Fibroblast of peridontal ligament (primary cell): ENCODE data around the gene HSPG2.
"Not testable (repeated sequence)": the region's sequence is repeated elsewhere in the genome, so short reads cannot be mapped to it uniquely, and the experiment has no call there.

Source experiments
- DNase-seq: peaks from one replicate; pipeline ENCODE4 v3.0.0-alpha.2; 2010; ENCODE audit errors: extremely low read depth

HSPG2 gene

DNA sequence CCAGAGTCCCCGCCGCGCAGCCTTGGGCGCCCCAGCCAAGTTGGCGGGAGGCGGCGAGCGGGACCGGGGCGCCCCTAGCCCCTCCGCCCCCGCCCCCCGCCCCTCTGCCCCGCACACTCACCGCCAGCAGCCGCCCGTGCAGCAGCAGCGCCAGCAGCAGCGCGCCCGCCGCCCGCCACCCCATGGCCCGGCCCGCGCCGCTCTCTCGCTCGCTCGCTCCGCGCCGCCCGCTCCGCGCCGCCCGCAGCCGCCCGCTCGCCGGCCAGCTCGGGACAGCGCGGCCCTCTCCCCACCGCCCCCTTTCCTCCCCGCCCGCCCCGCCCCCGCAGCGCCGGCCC, at the start of gene HSPG2:
Gene HSPG2 (minus strand): TSS at position 277 of the 338 bp plus-strand sequence. CDS start 93 bp downstream, at position 184.
- DNase-seq: no peak

DNA sequence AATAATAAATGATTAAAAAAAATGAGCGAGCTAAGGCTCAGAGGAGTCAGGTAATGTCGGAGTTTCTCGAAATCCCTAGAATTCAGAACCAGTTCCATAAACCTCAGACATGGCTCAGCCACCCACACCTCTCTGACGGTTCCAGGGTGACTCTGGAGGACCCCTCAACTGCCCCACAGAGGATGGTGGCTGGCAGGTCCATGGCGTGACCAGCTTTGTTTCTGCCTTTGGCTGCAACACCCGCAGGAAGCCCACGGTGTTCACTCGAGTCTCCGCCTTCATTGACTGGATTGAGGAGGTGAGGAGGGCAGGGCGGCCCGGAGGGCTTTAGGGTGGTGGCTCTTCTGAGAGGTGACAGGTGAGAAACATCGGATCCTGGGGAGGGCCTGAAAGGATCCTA, 49.3 kb upstream of the HSPG2 start:
- DNase-seq: not testable (repeated sequence)

- not testable (repeated sequence) for DNase-seq
Observed at GRCh38 chr1:21985893-21986292, 48.8 kb upstream of the HSPG2 start.

DNA sequence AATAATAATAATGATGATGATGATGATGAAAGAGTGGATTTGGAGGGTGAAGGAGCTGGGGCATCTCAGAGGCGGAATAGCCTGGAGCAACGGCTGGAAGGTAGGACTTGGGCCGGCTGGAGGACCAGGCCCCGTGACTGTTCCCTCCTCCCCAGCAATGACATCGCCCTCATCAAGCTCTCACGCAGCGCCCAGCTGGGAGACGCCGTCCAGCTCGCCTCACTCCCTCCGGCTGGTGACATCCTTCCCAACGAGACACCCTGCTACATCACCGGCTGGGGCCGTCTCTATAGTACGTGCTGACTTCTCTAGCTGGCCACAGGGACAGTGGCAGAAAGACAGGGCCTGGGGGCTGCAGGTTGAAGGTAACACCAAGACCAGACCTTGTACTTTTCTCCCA, 46.4 kb upstream of the HSPG2 start:
- not testable (repeated sequence) for DNase-seq

- DNase-seq: not testable (repeated sequence)
Observed at GRCh38 chr1:21982122-21982521, 45.0 kb upstream of the HSPG2 start.

DNA sequence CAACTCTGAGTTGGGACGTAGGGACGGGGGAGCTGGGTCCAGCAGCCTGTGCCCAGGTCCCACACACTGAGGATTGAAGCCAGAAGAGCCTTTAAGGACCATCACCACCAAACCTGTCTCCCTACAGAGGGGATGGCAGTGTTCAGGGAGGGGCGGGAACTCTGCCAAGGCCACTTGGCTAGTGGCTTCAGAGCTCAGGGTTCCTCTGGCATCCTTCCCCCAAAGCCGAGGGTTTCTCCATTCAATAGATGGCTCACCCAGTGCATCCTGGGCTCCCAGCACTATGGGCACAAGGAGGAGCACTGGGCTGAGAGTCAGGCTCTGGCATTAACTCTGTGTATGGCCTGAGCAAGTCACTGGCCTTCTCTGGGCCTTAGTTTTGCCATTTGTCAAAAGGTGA, 44.1 kb upstream of the HSPG2 start:
- DNase-seq: not testable (repeated sequence)

DNA sequence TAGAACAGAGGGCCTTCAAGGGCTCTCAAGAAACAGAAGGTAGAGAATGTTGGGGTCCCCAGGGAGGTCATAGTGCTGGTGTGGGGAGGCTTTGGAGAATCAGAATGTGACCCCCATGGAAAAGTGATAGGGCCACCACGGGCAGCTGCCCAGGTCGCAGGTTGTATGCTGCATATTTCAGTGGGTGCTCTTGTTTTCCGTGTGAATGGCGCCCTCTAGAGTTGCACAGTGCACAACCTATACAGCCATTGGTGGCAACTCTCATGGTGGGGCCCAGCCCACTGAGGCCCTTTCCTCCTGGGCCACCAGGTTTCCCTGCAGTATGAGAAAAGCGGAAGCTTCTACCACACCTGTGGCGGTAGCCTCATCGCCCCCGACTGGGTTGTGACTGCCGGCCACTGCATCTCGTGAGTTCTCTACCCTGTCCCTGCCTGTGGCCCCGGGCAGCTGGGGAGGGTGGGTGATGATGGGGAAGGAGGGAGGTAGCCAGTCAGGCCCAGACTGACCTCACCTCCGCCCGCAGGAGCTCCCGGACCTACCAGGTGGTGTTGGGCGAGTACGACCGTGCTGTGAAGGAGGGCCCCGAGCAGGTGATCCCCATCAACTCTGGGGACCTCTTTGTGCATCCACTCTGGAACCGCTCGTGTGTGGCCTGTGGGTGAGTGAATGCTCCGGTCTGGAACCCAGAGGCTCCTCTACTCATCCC, 43.6 kb upstream of the HSPG2 start:
- not testable (repeated sequence) for DNase-seq

GRCh38 chr1:21978209-21978608, 41.1 kb upstream of the HSPG2 start:
- not testable (repeated sequence) for DNase-seq

DNA sequence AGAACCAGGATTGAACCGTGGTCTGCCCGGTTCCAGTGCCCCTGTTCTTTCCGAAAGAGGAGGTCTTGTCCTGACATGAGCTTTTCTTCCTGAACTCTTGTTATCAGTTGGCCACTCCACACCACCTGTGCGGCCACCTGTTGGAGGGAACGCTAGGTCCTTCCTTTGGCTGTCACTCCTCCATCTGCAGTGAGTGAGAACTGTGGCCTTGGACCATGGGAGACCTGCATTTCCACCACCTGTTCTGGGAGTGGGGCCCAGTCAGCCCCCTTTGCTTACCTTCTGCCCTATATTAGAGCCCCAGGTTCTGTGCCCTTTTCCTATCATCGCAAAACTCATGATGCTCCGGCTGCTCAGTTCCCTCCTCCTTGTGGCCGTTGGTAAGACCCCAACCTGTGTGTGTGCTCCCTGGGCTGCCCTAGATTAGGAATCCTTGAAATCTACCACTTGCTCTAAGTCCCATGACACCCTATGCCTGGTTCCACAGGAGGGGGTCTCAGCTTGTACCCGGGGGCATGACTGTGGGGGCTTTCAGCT, 39.7 kb upstream of the HSPG2 start, which contains the start of gene CELA3B:
Gene CELA3B (plus strand): TSS at position 320 of the 537 bp plus-strand sequence. CDS start 18 bp downstream, at position 338.
- DNase-seq: not testable (repeated sequence)

DNA sequence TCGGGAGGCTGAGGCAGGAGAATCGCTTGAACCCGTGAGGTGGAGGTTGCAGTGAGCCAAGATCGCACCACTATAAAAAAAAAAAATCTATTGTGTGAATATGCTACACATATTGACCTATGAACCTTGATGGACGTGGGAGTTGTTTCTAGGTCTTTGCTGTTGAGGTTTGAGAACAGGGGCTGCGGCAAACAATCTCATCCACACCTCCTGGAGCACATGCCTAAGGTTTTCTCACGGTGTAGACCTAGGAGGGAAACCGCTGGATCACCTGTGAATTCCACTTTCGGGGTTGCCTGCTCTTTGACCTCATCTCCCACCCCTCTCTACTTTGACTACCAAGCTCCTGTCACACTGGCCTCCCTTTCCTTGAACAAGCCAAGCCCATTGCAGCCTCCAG, 38.2 kb upstream of the HSPG2 start:
- DNase-seq: not testable (repeated sequence)

DNA sequence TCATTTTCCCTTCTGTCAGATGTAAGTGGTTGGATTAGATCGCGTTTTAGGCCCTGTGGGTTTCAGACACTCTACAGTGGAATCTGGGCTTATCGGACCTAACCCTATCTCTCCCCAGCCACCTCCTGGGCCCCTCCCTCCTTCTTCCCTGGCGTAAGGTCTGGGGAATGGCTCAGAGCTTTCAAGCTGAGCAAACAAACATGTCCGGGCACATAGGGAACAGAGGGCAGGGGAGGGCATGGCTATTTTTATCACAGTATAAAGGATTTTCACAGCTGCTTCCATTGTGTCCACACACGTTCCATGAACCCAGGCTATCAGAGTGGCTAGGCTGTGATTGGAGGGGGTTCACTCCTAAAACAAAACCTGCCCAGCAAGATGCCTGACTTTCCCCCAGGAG, 37.6 kb upstream of the HSPG2 start:
- not testable (repeated sequence) for DNase-seq

DNA sequence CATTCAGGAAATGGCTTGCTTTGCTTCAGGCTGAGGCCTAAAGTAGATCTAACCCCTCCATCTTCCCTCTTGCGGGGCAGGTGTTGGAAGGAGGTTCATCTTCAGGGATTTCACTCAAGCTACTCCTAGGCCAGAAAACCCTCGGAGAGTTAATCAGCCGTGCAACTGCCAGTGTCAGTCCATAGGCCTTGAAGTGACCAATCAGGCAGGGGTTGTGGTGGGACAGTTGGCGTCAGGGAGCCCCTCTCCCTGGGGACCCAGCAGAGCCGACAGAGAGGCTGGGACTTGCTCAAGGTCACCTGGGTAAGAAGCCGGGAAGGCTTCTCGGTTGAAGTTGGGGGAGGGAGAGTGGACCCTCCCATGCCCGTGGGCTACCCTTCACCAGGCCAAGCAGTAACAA, 36.8 kb upstream of the HSPG2 start:
- not testable (repeated sequence) for DNase-seq

DNA sequence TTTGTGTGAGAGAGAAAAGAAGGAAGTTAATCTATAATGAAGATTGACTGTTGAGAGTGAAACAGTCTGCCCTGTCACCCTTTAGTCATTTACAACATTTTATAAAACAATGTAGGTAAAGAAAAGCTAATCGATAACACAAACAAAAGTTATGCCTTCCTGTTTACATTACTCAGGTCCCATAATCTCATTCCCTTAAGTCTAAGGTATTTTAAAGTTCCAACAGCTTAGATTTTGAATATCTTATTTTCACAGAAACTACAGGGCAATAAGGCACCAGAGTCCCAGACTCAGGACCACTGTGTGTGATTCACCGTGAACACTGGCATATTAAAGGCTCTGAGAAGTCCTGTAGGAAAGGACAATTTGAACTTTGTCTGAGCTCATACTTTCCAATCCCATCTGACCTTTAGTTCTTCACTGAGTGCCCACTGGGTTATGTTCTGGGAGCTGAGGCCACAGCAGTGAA, 35.9 kb upstream of the HSPG2 start:
- not testable (repeated sequence) for DNase-seq

GRCh38 chr1:21970523-21970922, 33.4 kb upstream of the HSPG2 start:
- DNase-seq: not testable (repeated sequence)

DNA sequence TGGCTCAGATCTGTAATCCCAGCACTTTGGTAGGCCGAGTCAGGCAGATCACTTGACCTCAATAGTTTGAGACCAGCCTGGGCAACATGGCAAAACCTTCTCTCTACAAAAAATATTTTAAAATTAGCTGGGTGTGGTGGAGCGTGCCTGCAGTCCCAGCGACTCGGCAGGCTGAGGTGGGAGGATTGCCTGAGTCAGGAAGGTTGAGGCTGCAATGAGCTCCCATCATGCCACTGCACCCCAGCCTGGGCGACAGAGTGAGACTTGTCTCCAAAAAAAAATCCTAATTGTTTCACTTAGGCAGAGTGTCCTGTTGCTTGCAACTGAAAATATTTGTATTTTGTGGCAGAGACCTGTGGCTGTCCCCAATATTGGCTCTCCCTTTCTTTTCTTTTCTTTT, 32.0 kb upstream of the HSPG2 start:
- not testable (repeated sequence) for DNase-seq

DNA sequence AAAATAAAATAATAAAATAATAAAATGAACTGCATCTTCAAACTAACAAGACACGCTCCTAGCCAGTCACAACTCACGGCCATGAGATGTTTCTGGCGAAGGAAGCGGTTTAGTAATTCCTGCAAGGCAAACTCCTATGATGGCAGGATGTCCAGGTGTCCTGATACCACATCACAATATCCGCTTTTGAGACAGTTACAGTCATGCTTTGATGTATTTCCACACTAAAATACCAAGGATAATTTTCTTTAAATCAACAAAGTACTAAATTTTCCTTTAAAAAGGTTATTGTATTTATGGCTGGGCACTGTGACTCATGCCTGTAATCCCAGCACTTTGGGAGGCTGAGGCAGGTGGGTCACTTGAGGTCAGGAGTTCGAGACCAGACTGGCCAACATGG, 30.1 kb upstream of the HSPG2 start:
- not testable (repeated sequence) for DNase-seq

GRCh38 chr1:21966247-21967000, 29.3 kb upstream of the HSPG2 start:
- DNase-seq: peak; percentile 65

DNA sequence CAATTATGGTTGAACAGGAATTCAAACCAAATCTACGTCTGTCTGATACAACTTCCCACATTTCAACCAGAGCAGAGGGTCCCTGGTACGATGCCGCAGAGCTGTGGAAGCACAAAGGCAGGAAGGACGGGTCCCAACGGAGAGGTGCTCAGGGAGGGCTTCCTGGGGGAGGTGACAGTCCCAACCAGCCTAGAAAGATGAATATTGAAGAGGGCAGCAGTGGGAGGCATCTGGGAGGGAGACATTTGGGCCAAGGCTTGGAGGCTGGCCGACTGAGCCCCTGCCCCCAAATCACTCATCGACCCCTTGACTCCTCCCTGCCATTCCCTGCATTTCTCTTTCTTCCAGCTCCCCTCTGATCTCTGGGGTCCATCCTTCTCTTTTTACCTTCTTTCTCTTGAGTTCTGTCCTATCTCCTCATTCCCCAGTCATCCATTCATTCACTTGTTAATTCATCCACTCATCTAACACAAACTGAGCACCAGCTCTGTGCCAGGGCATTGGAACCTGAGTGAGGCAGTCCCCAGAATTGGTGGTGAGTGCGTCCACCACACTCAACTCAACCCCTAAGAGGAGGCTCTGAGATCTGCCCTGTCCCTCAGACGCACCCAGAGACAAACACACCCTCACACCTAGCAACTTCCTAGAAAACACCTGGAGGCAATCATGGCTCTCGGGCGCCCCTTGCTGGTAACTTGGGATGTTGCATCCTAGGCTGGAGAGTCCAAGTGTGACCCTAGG, 26.5 kb upstream of the HSPG2 start:
- peak; percentile 70 for DNase-seq

GRCh38 chr1:21961799-21962198, 24.7 kb upstream of the HSPG2 start:
- no peak for DNase-seq

- DNase-seq: no peak
Observed at GRCh38 chr1:21961337-21961736, 24.2 kb upstream of the HSPG2 start.

DNA sequence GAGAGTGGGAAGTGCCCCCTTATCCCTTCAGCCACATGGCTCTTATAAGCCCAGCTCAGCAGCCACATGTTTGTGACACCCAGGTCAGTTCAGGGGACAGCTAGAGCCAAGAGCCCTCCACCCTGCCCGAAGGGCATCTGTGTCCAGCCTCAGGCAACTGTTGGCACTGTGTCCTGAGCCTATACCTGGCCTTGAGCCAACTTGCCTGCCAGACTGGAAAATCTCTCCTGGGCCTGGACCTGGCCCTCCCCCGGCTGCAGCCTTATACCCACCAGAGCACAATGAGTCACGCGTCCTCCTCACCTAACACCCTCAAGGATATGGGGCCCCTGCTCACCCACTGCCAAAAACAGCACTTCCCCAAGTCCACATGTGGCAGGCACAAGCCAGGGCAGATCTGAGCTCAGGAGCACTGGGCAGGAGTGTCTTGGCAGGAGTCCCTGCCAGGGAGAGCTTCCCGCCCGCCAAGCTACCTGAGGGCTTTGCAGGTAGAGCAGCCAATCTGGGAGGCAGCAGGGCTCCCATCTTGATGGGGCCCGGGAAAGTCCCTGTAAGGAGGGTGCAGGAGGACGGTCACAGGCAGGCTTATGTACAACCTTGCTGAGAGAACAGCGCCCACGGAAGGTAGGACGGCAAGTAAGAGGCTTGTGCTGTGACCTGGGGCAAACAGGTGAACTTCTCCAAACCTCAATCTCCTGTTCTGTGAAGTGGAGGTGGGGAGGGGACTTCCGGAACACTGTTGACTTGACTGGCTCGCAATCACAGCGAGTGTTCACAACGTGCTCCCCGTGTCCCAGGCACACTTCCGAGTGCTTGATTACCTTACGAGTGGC, 19.8 kb upstream of the HSPG2 start:
- DNase-seq: no peak
